Activated gamma-delta T cell (primary cell): ENCODE results near the gene PODNL1.

Source experiments
- DNase-seq: peaks from one replicate; lab custom pipeline; 2025; lab: John Stamatoyannopoulos, UW
- total RNA-seq, 2 donors: gene quantifications; one replicate each; lab custom pipeline; 2026; lab: John Stamatoyannopoulos, UW

Gene PODNL1, protein sequence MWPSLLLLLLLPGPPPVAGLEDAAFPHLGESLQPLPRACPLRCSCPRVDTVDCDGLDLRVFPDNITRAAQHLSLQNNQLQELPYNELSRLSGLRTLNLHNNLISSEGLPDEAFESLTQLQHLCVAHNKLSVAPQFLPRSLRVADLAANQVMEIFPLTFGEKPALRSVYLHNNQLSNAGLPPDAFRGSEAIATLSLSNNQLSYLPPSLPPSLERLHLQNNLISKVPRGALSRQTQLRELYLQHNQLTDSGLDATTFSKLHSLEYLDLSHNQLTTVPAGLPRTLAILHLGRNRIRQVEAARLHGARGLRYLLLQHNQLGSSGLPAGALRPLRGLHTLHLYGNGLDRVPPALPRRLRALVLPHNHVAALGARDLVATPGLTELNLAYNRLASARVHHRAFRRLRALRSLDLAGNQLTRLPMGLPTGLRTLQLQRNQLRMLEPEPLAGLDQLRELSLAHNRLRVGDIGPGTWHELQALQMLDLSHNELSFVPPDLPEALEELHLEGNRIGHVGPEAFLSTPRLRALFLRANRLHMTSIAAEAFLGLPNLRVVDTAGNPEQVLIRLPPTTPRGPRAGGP
- 0.04 to 0.10 reads per million in 2 donors for total RNA-seq

DNA sequence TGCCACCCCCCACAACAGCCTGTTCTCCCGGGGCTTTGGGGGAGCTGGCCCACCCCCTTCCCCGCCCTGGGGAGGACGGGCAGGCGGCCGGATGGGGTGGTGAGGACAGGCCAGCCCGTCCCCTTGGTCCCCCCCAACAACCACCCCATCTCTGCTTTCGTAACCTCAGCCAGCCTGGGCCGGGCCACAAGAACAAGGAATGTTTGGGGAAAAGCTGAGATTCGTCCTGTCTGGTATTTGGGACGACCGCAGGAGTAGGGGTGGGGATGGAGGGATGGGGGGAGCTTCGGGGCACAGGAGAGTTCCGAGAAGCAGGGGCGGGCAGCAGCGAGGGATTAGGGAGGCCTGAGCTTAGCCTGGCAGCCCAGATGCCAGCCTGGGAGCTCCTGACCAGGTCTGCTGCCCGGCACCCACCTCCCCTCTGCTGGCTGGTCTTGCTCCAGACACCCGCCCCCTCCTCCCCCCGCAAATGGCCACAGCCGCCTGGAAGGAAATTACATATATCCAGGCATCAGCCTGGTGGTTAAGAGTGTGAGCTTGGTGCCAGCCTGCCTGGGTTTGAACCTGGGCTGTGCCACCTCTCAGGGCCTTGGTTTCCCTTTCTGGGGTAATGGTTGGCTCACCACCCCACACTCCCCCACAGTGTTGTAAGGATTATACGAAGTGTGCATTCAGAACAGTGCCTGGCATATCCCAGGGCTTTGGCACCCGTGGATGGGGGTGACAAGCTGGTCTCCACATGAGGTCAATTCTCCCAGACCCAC is at the start of gene PODNL1:
TSS of gene PODNL1 (minus strand) at position 117 of the 764 bp plus-strand sequence. CDS start 236 bp downstream, outside the sequence.
- DNase-seq, result no peak

DNA sequence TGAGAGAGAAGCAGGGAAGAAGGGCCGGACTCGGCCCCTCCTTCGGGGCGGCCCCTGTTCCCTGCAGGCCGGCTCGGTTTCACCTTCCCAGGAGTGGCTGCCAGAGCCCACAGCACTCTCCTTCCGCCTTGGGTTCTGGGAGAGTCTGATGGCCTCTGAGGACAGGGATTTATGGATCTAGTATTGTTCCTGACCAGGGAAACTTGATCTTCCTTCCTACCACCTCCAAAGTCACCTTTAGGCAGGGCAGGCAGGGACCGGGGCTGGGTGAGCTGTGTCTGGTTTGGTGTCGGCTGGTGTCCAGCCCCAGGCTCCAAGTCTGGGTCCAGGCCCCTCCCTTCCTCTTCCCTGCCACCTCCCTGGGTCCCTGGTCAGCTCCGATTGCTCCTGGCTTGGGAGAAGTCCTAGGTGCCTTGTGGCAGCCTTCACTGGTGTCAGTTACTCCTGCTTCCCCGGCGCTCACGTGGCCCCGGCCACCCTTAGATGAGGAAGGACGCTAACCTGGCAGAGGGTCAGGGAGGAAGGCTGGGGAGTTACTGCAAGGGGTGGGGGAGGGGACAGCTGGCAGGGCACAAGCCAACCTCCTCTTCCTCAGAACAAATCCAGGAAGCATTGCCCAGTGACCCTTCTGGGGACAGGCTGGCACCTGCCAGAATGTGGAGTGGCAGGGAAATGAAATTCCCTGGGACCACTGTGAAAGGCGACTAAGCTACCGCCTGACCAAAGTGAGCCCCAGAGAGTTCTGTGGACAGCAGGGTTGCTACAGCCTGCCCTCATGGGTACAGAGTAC is 49.1 kb upstream of the PODNL1 start:
- no peak for DNase-seq

DNA sequence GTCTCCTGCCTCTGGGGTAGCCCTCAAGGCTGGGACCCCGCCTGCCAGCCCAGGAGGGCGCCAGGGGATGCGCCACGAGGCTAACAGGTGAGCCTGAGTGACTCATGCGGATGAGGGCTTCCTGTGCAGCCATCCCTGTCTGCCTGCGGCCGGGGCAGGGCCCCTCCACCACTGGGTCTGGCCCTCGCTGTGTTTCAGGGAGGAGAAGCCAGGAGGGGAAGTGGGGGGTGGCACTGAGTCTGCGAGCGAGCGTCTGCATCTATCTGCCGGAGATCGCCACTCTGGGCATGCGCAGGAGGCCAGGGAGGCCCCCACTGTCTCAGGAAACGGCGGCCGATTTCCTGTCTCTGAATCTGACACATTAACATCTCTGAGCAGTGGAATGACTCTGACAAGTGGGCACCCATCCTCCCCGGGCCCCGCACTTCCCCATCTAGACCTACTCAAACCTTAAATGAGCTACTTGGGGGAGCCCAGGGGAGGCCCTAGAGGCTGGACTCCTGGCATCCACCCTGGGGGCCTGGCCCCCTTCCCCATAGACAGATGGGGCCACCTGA is 48.2 kb upstream of the PODNL1 start:
- DNase-seq, result peak; percentile 94

DNA sequence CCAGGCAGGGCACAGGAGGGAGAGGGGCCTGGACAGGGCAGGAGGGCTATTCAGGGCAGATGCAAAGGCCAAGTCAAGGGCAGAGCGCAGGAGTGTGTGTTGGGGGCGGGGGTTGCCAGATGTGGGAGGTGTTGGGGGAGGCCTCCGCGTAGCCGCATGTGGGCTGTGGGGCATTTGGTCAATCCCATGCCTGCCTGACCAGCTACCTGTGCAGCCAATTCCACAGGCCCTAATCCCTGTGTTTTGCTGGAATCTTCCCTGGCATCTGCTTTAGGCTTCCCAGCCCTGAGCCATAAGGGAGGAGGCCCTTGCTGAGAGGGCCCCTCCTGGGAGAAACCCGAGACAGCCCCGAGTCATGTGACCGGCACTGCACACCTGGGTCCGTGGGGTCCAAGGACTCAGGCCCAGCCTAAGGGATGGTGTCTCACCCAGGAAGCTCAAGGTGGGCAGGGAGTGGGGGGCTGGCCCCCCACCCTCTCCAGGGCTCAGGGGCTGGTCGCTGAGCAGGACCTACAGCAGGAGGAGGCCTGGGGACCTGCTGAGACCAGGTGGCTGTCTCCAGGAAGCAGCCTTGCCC is 47.6 kb upstream of the PODNL1 start:
- no peak for DNase-seq

DNA sequence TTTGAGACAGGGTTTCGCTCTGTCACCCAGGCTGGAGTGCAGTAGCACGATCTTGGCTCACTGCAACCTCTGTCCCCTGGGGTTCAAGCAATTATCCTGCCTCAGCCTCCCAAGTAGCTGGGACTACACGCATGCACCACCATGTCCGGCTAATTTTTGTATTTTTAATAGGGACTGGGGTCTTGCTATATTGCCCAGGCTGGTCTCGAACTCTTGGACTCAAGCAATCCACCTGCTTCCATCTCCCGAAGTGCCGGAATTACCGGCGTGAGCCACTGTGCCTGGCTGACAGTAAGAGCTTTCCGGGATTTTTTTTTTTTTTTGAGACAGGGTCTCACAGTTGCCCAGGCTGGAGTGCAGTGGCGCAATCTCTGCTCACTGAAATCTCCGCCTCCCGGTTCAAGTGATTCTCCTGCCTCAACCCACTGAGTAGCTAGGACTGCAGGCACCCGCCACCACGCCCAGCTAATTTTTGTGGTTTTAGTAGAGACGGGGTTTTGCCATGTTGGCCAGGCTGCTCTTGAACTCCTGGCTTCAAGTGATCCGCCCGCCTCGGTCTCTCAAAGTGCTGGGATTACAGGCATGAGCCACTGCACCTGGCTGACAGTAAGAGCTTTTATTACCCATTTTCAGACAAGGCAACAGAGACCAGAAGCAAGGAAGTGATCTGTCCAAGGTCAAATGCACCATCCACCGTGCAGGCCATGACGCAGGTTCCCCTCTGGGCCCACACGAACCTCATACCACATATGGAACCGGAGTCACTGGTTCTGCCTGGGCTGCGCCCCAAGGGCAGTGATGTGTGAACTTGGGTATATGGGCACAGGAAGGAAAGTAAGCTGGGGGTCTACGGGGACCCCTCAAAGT is 46.9 kb upstream of the PODNL1 start:
- DNase-seq, result no peak

DNA sequence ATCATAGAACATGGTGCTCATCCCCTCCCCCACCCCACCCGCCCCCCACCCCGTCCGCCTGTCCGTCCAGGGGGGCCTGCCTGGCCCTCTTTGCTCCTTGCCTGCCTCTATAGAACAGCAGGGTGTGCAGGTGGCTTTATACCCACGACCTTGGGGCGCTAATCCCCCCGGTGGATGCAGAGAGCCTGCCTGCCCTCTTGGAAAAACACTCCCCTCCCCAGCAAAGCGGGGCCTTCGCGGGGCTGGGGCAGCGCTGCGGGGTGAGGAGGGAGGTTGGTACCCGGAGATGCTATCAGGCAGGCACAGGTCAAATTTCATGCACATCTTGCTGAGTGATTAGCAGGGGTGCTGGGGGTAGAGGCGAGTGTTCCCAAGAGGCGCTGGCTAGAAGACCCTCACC is 46.0 kb upstream of the PODNL1 start:
- DNase-seq, result no peak

DNA sequence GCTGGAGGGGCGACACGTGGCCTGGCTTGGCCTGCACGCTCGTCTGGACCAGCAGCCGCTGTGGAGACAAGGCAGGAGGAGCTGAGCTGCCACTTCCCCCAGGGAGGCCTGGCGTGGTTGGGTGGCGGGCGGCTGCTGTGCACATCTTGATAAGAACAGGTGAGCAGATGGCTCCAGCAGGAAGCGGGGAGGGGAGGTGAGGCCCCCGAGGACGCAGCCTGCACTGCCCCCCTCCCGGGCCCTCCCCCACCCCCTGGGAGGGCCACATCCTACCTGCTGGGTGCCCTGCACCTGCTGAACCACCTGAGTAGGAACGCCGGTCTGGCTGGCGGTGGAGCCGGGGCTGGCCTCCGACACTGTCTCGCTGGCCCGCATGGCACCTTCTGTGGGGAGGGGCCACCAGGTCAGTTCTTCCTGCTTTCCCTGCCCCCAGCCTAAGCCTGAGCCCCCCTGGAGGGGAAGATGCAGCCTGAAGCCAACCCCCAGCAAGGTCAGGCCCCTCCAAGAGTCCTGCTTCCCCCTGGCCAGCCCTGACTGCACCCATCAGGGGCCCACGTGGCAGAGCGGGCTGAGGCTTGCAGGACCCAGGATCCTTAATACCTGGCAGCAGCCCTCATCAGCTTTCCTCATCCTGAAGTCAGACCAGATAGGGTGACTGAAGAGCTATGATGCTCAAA is 45.1 kb upstream of the PODNL1 start:
- no peak for DNase-seq

DNA sequence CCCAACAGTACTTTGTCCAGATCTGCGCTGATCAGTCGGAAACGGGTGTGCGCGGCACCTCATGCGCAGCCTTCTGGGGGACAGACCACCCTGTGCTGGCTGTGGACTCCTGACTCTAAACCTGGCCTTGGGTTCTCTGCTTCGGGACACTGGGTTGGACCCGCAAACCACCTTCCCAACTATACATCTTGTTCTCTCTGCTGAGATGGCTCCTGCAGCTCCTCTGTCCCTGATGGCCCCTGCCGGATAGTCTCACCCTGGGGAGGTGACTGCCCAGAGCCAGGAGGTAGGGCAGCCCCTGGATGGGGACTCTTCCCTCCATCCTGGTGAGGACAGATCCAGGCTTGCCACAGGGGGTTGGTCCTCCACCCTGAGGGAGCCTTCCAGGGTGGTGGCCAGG is 44.6 kb upstream of the PODNL1 start:
- DNase-seq, result no peak

DNA sequence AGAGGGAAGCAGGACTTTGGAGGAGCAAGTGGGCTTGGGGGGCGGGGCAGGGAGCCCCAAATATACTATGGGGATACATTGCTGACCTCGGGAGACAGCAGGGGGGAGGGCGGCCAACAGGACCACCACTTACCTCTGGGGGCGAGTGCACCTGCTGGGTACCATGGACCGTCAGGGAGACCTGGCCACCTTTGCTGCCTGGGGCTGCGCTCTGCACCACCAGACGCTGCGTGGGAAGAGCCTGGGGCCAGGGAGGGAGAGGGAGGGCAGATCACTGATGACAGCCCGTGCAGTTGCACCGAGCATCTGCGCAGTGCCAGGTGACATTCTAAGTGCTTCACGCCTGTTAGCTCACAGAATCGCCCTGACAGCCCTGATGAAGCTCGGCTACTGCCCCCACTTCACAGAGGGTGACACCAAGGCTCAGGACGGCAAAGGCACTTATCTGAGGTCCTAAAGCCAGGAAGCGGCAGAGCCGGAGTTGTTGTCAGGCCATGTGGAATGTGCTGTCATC is 43.8 kb upstream of the PODNL1 start:
- no peak for DNase-seq

DNA sequence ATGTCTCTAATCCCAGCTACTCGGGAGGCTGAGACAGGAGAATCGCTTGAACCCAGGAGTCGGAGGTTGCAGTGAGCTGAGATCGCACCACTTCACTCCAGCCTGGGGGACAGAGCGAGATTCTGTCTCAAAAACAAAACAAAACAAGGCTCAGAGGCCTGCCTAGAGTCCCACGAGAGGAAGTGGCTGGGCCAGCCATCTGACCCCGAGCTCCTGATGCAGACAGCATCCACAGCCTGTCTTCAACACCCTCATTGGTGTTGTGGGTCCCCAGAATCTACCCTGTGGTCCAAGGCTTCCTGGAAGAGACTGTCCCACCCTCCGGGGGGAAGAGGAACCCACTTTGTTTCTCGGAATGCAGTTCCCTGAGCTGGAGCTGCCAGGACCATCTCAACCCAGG is 43.2 kb upstream of the PODNL1 start:
- no peak for DNase-seq

DNA sequence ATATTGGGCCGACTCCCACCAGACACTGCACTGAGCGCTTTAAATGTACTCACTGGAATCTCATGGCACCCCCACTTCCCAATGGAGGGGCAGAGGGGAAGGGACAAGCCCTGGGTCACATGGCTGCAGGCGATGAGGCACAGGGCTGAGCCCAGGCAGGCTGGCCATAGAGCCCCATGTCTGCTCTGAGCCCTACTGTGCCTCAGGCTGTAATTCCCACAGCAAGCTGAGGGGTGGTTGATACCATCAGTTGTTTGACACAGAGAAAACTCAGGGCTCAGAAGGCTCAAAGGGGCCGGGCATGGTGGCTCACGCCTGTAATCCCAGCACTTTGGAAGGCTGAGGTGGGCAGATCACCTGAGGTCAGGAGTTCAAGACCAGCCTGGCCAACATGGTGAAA is 42.8 kb upstream of the PODNL1 start:
- DNase-seq, result no peak

DNA sequence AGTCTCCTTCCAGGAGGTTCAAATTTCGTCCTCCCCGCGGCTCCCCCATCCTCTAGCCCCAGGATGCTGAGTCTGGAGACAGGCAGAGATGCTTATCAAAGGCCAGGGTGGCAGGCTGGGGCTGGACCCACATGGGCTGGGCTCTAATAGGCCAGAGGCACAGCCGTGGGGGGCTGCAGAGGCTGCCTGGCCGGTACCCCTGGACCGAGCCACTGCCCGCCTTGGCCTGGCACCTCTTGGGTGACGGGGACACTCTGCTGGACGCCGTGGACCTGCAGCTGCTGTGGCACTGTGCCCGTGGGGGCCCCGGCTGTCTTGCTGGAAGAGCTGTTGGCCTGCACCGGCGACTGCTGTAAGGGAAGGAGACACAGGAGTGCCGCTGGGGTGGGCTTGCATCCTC is 42.1 kb upstream of the PODNL1 start:
- no peak for DNase-seq

DNA sequence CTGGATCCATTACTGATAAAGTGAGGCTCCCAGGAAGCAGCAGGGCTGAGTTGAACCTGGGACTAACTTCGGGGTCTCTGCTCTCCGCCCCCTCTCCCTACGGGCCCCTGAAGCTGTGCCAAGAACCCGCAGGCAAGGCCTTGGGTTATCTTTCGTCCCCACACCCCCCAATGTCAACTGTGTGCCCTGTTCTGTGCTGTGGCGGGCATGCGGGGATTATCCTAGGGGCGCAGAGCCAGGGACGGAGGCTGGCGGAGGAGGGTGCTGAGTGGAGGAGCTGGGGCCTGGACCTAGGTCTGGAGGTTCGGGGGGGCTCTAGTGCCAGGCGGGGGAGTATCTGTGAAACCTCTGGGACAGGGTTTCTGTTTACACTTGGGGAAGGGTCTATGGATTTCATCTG is 41.5 kb upstream of the PODNL1 start:
- DNase-seq, result no peak

DNA sequence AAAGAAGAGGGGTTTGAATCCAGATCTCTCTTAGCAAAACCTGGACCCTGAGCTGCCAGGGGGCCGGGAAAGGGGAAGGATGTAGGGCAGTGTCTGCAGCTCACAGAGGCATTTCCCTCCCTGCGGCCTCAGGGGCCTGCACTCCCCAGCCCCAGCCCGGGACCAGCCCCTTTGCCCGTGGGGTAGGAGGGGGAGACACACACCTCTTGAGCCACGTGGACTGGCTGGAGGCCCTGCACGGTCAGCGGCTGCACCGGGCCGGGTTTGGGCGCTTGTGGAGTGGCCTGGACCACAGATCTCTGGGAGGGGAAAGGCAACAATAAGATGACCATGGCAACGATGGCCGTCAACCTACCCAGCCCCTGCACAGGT is 41.0 kb upstream of the PODNL1 start:
- no peak for DNase-seq

DNA sequence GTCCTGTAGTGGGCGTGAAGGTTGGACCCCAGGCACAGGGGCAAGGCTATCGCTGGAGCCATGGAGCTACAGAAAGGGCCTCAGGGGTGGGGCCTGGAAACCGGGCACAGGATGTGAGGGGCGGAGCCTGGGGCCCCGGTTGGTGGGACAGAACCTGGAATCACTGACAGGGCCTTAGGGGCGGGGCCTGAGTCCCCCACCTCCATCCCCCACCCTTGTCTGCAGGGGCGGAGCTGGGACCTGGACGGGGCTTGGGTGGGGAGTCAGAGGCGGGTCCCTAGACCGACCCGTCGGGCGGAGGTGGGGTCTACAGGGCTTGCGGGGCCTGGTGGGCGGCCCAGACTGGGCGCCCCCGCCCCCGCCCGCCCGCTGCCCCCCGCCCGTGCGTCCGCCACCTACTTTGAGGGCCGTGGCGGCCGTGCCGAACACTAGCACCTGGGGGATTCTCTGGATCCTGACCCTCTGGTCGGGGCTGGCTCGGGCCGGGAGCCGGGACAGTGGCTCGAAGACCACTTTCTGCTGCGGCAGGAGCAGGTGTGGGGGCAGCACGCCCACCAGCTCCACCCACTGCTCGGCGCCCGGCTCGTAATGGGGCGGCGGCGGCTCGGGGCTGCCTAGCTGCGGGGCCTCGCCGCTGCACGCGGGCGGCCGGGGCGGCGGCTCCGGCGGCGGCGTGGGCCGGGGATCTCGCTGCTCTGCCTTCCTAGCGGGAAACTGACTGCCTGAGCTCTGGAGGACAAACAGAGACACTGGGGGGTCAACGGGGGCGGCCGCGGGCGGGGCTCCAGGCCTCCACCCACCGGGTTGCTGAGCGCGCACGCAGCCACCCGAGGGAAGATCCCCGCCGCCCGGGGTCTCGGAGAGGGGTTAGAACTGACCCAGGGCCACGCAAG is 40.4 kb upstream of the PODNL1 start:
- no peak for DNase-seq

DNA sequence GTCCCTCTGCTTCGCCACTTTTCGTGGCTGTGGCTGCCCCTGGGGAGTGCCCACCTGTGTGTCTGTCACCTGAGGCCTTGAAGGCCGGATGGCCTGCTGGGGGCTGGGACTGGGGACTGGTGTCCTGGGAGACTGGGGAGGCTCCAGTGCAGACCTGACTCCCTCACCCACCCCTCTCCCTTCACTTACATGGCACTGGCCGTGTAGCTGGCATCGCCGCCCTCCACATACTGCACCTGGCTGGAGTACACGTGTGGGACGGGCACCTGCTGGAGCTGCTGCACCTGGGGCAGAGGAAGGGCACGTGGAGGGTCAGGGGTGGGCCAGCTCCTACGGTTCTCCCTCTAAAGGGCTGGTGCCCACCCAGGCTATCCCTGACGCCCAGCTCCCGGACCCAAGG is 39.6 kb upstream of the PODNL1 start:
- no peak for DNase-seq

DNA sequence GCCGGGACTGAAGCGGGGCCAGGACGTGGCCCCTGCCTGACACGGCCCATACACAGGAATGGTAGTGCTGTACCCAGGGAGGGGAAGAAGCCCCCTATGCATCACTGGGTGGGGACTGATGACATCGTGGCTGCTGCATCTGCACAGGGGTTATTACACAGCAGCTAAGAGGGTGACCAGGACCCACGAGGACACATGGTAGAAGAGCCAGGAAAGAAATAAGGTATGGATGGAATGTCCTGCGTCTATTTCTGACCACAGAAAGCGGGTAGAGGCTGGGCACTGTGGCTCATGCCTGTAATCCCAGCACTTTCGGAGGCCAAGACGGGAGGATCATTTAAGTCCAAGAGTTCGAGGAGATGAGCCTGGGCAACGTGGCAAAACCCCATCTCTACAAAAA is 38.2 kb upstream of the PODNL1 start:
- DNase-seq, result no peak

DNA sequence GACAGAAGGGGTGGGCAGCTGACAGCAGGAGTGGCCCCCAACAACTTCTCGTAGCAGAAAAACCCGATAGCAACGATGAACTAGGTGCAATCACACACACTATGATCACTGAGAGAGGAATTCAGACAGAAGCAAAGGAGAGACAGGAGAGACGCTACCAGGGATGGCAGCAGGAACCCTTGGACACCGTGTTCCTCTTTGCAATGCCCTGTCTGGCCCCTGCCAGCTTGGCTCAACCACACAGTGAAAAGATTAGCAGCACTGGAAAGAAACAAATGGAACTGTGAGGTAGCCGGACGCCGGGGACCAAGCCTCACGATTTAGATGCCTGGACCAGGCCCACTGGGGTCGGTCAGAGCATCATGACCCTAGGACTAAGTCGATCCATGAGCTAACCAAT is 37.7 kb upstream of the PODNL1 start:
- DNase-seq, result no peak

DNA sequence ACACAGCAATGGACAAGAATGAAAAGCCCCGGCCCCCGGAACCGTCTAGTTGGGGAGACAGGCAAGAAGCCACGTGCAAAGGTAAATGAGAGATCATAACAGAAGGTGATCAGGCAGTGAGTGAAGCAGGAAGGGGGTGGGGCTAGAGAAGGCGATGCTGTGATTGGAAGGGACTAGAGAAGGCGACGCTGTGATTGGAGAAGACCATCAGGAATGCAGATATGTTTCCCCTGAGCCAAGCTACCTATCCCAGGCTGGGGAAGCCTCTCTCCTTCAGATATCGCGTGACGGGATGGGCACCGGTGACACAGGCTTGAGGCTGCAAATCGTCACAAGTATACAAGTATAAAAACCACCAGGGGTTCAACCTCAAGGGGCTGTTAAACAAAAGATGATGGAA is 35.9 kb upstream of the PODNL1 start:
- DNase-seq, result no peak
